Activated CD4-positive, alpha-beta T cell treated with anti-CD3 and anti-CD28 coated beads, Interleukin-2, amount 10 ng/mL, durations not matched to agents 24 days and 14 days (primary cell): ENCODE results near the gene RASSF6. TPM values are rescaled to one million over a fixed set of nuclear protein-coding genes. Genes with fewer than 3 reads are reported as not detected.
"Not testable (repeated sequence)": the region's sequence is repeated elsewhere in the genome, so short reads cannot be mapped to it uniquely, and the experiment has no call there.

ENCODE experiments used
- DNase-seq: peaks from one replicate; pipeline ENCODE4 v3.0.0; 2022
- H3K27ac Mint-ChIP-seq: one replicate; pipeline ENCODE4 v1.8.0; 2022; ENCODE audit warnings: mild to moderate bottlenecking, mixed read lengths
- H3K27me3 Mint-ChIP-seq: one replicate; pipeline ENCODE4 v1.8.0; 2022; ENCODE audit warnings: mixed read lengths
- H3K36me3 Mint-ChIP-seq: one replicate; pipeline ENCODE4 v1.8.0; 2022; ENCODE audit warnings: low read depth, mild to moderate bottlenecking, mixed read lengths
- H3K4me1 Mint-ChIP-seq: one replicate; pipeline ENCODE4 v1.8.0; 2021; ENCODE audit warnings: mixed read lengths
- H3K4me3 Mint-ChIP-seq: one replicate; pipeline ENCODE4 v1.8.0; 2022; ENCODE audit warnings: mild to moderate bottlenecking, moderate library complexity, mixed read lengths
- H3K9me3 Mint-ChIP-seq: one replicate; pipeline ENCODE4 v1.8.0; 2021; ENCODE audit warnings: mixed read lengths
- intact Hi-C: fragments of 100-400 bp; cut with micrococcal nuclease; formaldehyde crosslinking; loops from one replicate; pipeline ENCODE4 v1.15.1; 2023
- total RNA-seq: library from RNA; stranded (reverse); gene quantifications from 2 replicates; pipeline ENCODE4 v1.2.3, GENCODE V29; 2022

Gene RASSF6
- total RNA-seq, 1 donor from 2014 or later = not detected

DNA sequence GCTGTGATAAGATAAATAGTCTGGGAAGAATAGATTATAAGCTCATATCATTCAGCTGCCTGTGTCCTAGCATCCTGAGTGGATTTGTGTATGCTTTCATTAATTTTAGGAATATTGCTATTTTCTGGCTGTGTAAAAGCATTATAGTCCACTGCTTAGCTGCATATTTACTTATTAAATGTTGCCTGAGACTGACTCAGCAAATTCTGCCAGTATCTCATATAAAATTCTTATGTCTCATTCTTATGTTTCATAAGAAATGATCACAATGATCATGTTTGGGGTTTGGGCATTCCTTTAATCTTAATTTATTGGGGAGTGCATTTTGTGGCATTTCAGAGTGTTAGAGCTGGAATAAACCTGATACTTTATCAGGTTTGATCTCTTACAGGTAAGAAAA lies 34.9 kb downstream of the RASSF6 start:
- no peak overlapping the region for H3K4me3 Mint-ChIP-seq
- intact Hi-C loops = no loop called here
- no peaks in the 10 kb centered on the region for H3K36me3 Mint-ChIP-seq
- H3K27me3 Mint-ChIP-seq = no peaks in the 10 kb centered on the region
- no peak for DNase-seq
- H3K4me1 Mint-ChIP-seq = no peaks in the 10 kb centered on the region
- H3K9me3 Mint-ChIP-seq = no peaks in the 10 kb centered on the region
- no peak overlapping the region for H3K27ac Mint-ChIP-seq

DNA sequence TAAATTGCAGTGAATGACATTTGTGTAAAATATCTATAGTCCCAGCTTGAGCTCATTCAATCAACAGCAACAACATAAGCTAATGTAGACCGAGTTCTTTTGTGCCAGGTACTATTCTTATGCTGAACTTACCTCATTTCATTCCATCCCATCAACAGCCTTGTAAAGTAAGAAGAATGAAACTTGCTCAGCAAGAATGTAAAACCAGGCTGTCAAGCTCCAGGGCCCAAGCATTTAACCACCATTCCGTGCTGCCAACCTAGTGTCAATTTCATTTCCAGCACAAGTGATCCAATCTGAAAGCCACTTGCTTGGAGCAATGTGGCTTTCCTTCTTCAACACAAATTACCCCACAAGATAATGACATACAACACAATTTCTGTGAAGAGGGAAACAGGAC lies 36.6 kb downstream of the RASSF6 start:
- intact Hi-C loops = no loop called here
- DNase-seq = no peak
- Mint-ChIP-seq H3K36me3 (no peaks in the 10 kb centered on the region), H3K9me3 (no peaks in the 10 kb centered on the region), H3K27ac (no peak overlapping the region), H3K4me1 (no peaks in the 10 kb centered on the region), H3K27me3 (no peaks in the 10 kb centered on the region), H3K4me3 (no peak overlapping the region)

DNA sequence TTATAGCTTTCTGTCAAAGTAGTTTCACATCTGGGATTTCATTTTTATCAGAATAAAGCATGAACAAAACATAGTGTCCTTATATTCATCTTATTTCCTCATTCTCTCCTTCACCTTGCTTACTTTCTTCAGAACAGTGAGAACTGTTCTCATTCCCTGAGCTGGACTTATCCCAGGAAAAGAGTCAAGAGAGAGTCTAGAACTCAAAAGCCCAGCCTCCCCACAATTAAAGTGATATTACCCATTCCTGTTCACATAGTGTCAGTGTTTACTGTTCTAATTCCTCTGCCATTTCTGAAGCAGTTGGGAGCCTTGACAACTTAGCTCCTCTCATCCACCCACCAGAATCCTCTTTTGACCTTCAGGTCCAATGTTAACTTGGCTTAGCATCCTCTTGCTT lies 42.9 kb downstream of the RASSF6 start:
- no peak for DNase-seq
- no peaks in the 10 kb centered on the region for H3K36me3 Mint-ChIP-seq
- intact Hi-C loops = no loop called here
- no peaks in the 10 kb centered on the region for H3K4me1 Mint-ChIP-seq
- H3K27ac Mint-ChIP-seq = no peak overlapping the region
- peaks cover 4% of the 10 kb centered on the region for H3K27me3 Mint-ChIP-seq
- H3K9me3 Mint-ChIP-seq = no peaks in the 10 kb centered on the region
- no peak overlapping the region for H3K4me3 Mint-ChIP-seq

DNA sequence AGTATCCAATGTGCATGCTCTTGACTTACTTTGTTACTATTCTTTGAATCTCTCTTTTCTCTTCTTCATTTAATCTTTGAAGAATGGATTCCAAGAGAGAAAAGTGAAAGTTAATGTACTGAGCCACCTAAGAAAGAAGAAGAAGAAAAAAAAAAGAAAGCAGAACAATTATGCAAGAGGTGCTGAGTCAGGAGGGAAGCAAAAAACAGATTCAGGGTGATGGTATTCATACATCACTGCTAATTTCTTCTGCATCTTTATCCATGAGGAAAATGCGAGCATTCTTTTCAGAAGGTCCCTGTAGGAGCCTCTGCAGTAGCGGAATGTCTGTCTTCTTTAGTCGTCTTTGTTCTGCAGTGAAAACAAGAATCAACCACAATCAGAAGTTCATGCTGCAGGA lies 43.9 kb downstream of the RASSF6 start:
- Mint-ChIP-seq H3K4me3 (no peak overlapping the region), H3K36me3 (no peaks in the 10 kb centered on the region), H3K4me1 (no peaks in the 10 kb centered on the region), H3K27me3 (peaks cover 4% of the 10 kb centered on the region), H3K27ac (no peak overlapping the region), H3K9me3 (no peaks in the 10 kb centered on the region)
- no peak for DNase-seq
- intact Hi-C loops = no loop called here

DNA sequence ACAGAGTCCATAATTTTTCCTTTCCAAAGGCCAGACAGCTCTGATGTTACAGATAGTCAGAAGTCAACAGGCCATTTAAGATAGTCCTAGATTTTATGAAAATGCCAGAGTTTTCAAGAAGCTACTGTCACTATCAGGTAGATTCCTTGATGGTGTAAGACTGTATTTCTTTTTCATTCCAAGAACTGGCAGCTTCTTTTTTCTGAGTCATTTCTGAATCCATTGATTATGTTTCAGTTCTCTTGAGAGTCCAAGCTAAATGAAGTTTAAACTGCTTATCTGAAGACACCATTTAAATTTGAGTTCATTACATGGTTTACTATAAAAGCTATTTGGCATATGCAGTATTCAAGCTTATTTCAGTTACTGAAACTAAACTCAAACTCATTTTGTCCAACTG lies 44.6 kb downstream of the RASSF6 start:
- Mint-ChIP-seq H3K9me3 (no peaks in the 10 kb centered on the region), H3K36me3 (no peaks in the 10 kb centered on the region), H3K27ac (no peak overlapping the region), H3K4me3 (no peak overlapping the region), H3K27me3 (peaks cover 6% of the 10 kb centered on the region), H3K4me1 (no peaks in the 10 kb centered on the region)
- intact Hi-C loops = no loop called here
- DNase-seq = no peak

DNA sequence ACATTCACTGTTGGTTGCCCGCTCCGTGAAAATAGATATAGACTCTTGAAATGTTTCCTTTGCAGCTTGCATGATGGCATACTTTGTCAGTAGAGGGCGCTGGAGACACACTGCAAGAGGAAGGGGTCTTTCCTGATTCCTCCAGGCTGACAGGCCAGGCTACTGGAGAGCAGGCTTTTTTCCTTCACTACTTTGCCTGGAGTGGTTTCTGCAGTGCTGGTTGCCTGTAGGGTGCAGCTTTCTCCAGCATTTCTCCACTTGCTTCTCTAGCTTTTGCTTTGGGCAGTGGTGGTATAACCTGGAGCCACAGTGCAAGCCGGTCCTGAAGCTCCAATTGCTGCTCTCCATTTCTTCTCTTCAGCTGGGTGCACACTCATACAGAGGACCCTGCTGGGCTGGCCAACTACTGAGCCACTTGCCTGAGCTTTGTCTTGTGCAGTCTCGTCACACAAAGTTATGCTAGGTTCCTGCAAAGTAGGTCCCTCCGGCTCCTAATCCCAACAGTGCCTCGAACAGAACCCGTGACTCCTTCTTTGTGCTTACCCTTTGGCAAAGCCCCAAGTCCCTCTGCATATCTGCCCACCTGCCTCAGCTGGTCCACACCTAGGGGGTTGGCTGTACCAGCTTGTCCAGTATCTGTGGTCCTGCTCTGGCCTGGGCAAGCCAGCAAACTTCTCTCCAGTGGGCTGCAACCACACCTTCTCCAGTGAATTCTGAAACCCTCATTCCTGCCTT lies 46.3 kb downstream of the RASSF6 start:
- DNase-seq = peak; percentile 70
- peaks cover 6% of the 10 kb centered on the region for H3K27me3 Mint-ChIP-seq
- no peak overlapping the region for H3K4me3 Mint-ChIP-seq
- no peaks in the 10 kb centered on the region for H3K4me1 Mint-ChIP-seq
- intact Hi-C loops = loop anchor here (5.0 kb wide), 1 partner anchor 78 kb away; no protein-coding TSS in a partner anchor
- no peaks in the 10 kb centered on the region for H3K36me3 Mint-ChIP-seq
- H3K9me3 Mint-ChIP-seq = no peaks in the 10 kb centered on the region
- no peak overlapping the region for H3K27ac Mint-ChIP-seq

DNA sequence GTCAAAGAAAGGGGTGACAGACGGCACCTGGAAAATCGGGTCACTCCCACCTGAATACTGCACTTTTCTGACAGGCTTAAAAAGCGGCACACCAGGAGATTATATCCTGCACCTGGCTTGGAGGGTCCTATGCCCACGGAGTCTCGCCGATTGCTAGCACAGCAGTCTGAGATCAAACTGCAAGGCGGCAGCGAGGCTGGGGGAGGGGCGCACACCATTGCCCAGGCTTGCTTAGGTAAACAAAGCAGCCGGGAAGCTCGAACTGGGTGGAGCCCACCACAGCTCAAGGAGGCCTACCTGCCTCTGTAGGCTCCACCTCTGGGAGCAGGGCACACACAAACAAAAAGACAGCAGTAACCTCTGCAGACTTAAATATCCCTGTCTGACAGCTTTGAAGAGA lies 69.4 kb downstream of the RASSF6 start:
- H3K27ac Mint-ChIP-seq, H3K4me3 Mint-ChIP-seq, H3K27me3 Mint-ChIP-seq, DNase-seq, H3K9me3 Mint-ChIP-seq, intact Hi-C loops, H3K4me1 Mint-ChIP-seq, H3K36me3 Mint-ChIP-seq: not testable (repeated sequence)

DNA sequence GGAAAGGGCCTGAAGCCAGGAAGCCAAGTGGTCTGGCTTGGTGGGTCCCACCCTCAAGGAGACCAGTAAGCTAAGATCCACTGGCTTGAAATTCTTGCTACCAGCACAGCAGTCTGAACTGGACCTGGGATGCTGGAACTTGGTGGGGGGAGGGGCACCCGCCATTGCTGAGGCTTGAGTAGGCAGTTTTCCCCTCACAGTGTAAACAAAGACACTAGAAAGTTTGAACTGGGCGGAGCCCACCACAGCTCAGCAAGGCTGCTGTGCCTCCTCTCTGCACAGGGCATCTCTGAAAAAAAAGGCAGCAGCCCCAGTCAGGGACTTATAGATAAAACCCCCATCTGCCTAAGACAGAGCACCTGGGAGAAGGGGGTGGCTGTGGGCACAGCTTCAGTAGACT lies 75.6 kb downstream of the RASSF6 start:
- Mint-ChIP-seq H3K27me3 (peaks cover 5% of the 10 kb centered on the region), H3K9me3 (no peaks in the 10 kb centered on the region), H3K4me3 (no peak overlapping the region), H3K27ac (no peak overlapping the region), H3K36me3 (no peaks in the 10 kb centered on the region), H3K4me1 (no peaks in the 10 kb centered on the region)
- intact Hi-C loops = no loop called here
- DNase-seq = no peak

DNA sequence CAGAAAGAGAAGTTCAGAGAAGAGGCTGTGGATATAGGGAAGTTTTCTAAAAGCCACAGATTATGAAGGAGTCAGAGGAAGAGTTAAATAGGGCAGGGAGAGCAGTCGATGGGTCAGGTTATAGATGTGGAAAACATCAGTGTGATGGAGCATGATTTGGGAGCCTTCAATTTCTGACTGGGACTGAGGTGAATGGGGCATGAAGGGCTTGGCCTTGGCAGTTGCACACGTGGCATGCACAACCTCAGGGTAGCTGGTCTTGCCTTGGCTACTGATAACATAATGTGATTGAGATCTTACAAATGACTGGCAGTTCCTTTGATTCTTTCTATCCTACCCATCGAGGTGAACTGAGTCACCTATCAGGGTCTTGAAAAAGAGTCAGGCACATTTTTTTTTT lies 79.0 kb downstream of the RASSF6 start:
- intact Hi-C loops = no loop called here
- H3K27ac Mint-ChIP-seq = no peak overlapping the region
- peaks cover 5% of the 10 kb centered on the region for H3K27me3 Mint-ChIP-seq
- H3K36me3 Mint-ChIP-seq = no peaks in the 10 kb centered on the region
- H3K4me3 Mint-ChIP-seq = no peak overlapping the region
- no peak for DNase-seq
- no peaks in the 10 kb centered on the region for H3K9me3 Mint-ChIP-seq
- peaks cover 2% of the 10 kb centered on the region for H3K4me1 Mint-ChIP-seq

DNA sequence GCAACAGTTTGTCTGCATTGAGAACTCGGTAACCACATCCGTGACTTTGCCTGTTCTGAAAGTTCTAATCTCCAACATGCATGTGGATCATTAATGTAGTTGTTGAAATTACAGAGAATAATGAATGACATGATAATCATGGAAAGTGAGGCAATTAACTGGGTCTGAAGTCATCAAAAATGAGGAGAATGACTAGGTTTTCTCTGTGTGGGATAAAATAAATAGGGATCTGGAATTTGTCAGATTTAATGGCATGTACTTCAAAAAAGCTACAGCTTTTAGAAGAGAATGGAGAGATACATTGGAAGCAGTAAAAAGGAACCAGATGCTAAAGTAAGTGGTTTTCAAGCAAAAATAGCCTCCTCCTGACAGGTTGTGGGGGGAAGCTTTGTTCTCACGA lies 79.4 kb downstream of the RASSF6 start:
- intact Hi-C loops = no loop called here
- Mint-ChIP-seq H3K4me3 (no peak overlapping the region), H3K36me3 (no peaks in the 10 kb centered on the region), H3K27me3 (peaks cover 5% of the 10 kb centered on the region), H3K27ac (no peak overlapping the region), H3K4me1 (peaks cover 6% of the 10 kb centered on the region), H3K9me3 (no peaks in the 10 kb centered on the region)
- DNase-seq = no peak

DNA sequence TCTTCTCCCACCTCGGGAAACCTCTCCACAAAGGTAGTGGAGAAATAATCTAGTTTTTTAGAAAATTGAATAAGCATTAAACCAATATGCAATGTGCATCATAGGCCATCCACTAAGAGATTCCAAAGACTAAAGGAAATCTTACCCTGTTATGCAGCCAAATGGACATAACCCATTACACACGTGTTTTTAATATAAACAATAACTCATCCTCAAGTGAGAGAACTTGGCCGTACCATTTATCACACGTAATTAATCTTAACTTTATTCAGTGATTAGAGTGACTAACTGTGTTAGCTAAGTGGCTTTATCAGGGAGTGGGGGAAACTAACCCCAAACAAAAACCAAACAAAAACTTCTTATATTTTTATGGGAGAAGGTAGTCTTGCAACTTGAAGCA lies 80.8 kb downstream of the RASSF6 start:
- DNase-seq = no peak
- Mint-ChIP-seq H3K27me3 (peaks cover 7% of the 10 kb centered on the region), H3K9me3 (no peaks in the 10 kb centered on the region), H3K4me3 (no peak overlapping the region), H3K27ac (no peak overlapping the region), H3K36me3 (no peaks in the 10 kb centered on the region), H3K4me1 (peaks cover 6% of the 10 kb centered on the region)
- intact Hi-C loops = no loop called here

DNA sequence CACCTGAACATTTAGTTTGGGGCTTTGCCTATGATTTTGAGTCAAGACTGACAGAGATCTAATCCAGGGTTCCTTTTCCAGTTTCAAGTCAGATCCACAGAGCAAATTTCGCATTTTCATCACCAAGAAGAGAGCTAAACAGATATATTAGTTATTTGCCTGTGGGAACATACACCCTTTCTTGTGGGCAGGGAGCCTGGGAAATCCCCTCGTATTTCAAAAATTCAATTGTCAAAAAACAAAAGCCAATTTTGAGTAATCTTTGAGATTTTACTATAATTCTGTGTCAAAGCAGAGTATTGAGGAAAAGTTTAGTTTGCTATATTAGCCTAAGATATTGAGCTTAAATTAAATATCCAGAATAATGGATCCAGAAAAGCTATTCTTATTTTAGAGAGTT lies 82.1 kb downstream of the RASSF6 start:
- DNase-seq = no peak
- Mint-ChIP-seq H3K4me1 (peaks cover 6% of the 10 kb centered on the region), H3K4me3 (no peak overlapping the region), H3K36me3 (no peaks in the 10 kb centered on the region), H3K27me3 (peaks cover 10% of the 10 kb centered on the region), H3K27ac (no peak overlapping the region), H3K9me3 (no peaks in the 10 kb centered on the region)
- intact Hi-C loops = no loop called here

DNA sequence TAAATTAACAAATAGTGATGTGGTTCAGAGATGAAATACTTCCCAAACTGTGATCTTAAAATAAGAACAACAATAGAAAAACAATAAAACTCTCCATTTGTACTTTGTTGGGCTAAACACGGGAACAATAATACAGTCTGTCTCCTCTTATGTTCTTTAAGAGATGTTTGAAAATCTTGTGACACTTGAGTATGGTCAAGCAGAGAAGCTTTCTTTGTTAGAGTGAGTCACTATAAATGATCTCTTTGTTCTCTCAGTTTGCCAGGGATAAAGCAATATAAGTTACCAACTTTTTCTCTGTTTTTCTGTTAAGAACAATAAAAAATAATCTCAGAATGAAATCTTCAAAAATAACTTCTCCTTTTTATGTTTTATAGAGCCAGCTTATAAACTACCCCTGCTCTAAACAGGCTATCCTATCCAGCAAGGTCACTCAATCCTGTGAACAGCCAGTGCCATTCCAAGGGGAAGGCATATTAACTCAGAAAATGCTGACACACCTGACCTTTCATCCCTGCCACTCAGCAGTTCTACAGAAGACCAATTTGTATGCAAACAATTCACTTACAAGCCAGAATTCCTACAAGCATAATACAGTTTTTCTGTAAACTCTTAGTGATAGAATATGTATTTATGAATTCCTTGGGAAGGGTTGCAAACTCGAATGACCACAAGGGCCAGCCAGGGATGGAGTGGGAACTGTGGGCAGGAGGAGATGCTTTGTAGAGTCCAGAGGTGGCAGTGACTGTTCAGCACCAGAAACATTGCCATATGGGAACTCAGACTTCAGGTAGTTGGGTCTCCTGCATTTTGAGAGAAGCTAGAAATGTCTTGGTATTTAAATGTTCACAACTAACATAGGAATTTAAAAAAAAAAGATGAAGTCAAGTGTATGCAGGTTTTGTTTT lies 86.5 kb downstream of the RASSF6 start:
- Mint-ChIP-seq H3K27me3 (peaks cover 10% of the 10 kb centered on the region), H3K4me1 (peaks cover 6% of the 10 kb centered on the region), H3K4me3 (no peak overlapping the region), H3K9me3 (no peaks in the 10 kb centered on the region), H3K27ac (no peak overlapping the region), H3K36me3 (no peaks in the 10 kb centered on the region)
- intact Hi-C loops = no loop called here
- no peak for DNase-seq

DNA sequence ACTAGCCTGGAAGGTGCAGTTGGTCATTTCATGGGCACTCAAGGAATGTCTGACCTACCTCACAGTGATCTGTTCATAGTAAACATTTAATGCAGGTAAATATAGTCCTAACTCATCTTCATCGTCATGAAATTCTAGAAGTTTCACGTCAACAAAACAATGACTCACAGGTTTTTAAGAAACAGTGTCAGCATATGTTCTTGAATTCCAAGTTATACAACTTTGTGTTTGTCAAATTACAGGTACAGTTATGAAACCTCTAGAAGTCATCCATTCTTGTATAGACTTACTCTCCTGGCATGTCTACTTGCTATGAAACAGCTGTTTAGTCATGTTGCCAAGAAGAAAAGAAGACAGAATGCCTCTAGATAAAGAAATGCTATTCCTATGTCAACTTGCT lies 92.1 kb downstream of the RASSF6 start:
- Mint-ChIP-seq H3K36me3 (no peaks in the 10 kb centered on the region), H3K4me3 (no peak overlapping the region), H3K9me3 (no peaks in the 10 kb centered on the region), H3K4me1 (no peaks in the 10 kb centered on the region), H3K27me3 (peaks cover 4% of the 10 kb centered on the region), H3K27ac (no peak overlapping the region)
- DNase-seq = no peak
- intact Hi-C loops = no loop called here
